NCI-H748 (cell line): ENCODE data around the gene HEATR9.

ENCODE experiments used
- DNase-seq: peaks from one replicate; lab custom pipeline; 2025; ENCODE audit not compliant: unreplicated experiment; lab: John Stamatoyannopoulos, UW

Gene HEATR9

GRCh38 chr17:35894206-35894605 is 25.5 kb upstream of the HEATR9 start:
- DNase-seq, result no peak

- no peak for DNase-seq
Observed at GRCh38 chr17:35893751-35894150, 25.1 kb upstream of the HEATR9 start.

- DNase-seq, result no peak
Observed at GRCh38 chr17:35892091-35893035, 23.7 kb upstream of the HEATR9 start.

GRCh38 chr17:35891269-35891668 is 22.6 kb upstream of the HEATR9 start:
- DNase-seq, result no peak

DNA sequence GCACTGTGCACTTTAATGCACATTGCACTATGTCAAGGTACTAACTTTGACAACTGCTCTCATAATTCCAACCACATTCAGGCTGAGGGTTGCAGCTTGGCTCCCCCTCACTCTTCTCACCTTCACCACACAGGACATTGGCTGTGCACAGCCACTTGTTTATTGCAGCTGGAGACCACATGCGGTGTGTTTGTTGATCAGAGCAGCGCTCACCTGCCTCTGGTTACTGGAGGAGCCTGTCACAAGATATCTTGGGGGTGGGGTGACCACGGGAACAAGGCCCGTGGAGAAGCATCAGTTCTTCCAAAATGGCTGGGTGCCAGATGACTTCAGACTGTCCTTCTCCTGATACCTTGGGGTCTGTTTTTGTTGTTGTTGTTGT is 22.1 kb upstream of the HEATR9 start:
- peak; percentile 64 for DNase-seq

DNA sequence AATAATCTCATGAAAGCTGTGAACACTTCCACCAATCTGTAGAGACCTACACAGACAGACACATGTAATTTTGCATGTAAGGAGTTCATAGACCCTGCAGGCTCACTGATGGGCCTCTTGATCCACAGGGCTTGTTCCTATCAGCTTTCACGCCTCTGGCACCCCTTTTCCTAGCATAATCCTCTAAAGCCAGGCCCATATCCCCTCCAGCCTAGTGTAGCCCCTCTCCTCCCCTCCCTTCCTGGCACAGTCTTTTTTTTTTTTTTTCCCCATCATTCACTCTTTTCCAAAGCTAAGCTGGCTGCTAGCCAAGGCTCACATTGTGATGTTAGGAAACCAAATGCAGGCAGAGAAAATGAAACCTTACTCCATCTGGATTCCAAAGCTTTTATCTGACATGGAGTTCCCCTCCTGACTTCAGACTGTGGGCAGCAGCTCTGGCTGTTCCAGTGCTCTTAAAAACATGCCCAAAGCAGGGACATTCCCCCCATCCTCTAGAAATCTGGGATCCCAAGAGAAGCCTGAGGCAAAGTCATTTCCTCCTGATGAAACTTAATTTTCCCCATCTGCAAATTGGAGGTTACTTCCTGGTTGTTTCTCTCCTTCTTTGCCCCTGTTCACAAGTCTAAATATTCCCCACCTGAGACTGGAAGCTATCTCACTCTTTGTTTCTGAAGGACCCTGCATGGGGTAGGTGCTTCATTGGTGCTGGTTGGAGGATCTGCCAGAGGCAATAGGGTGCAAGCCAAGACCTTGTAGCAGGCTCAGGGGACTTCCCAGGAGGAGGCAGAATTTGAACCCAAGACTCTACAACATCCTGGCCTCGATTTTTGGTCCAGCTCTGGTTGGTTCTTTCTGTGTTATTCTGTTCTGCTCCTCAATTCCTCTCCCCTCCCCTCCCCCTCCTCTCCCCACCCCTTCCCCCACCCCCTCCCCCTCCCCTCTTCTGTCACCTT is 21.4 kb upstream of the HEATR9 start:
- peak; percentile 28 for DNase-seq

- no peak for DNase-seq
Observed at GRCh38 chr17:35889241-35889640, 20.6 kb upstream of the HEATR9 start.

GRCh38 chr17:35879773-35880654 is 11.3 kb upstream of the HEATR9 start, which contains the start of gene CCL5:
CCL5 (minus strand) TSS chr17:35880360.
- DNase-seq, result no peak

DNA sequence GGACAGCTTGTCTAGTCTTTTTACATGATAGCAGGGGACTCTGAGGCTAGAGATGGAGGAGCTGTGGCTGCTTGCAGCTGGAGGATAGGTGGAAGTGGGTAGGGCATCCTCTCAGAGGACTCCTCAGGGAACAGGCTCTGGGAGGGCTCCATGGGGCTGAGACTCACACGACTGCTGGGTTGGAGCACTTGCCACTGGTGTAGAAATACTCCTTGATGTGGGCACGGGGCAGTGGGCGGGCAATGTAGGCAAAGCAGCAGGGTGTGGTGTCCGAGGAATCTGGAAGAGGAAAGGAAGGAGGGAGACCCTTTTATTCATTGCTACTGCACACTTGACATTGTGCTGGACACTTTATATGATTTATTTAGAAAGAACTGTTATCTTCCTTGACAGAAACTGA is 9.7 kb upstream of the HEATR9 start:
- DNase-seq, result no peak

DNA sequence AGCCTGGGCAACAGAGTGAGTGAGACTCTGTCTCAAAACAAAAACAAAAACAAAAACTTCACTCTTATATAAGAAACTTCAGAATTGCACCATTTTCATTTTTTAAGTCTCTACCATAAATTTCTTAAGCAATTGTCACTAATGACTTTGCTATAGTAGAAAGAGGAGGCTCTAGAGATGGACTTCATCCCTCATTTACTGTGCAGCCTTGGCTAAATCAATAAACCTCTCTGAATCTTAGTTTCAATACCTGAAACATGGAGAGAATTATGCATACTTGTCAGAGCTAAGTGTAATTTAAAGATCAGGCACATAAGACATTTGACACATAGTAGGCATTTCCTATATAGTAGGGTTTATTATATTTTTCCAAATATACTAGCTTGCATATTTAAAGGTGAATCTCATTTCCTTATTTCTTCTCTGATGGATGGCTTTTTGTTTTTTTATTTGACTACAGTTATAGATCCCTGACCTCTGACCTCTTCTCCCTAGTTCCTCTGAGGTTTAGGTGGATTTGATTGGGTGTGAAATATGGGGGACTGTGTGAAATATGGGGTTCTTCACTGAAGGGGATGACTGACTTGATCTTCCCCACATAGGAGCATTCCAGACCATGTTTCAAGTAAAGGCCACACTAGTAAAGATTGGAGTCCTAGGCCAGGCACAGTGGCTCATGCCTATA is 8.8 kb upstream of the HEATR9 start:
- no peak for DNase-seq

DNA sequence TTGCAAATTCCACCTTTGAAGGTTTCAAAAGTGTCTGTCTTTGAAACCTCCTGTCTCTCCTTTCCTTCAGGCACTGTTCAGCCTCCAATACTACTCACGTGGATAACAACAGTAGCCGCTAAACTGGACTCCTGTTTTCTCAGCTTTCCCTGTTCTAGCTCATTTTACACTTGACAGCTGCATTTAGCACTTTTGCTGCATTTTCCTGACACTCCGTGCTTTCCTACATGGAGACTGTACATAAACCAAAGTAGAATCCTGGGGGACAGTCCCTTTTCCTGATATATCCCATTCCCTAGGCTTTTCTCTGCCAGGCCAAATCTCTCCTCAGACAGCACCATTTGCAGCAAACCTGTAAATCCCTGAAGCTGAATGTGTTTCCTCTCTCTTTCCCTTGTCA is 7.8 kb upstream of the HEATR9 start:
- no peak for DNase-seq

GRCh38 chr17:35875800-35876139 is 7.1 kb upstream of the HEATR9 start:
- no peak for DNase-seq

DNA sequence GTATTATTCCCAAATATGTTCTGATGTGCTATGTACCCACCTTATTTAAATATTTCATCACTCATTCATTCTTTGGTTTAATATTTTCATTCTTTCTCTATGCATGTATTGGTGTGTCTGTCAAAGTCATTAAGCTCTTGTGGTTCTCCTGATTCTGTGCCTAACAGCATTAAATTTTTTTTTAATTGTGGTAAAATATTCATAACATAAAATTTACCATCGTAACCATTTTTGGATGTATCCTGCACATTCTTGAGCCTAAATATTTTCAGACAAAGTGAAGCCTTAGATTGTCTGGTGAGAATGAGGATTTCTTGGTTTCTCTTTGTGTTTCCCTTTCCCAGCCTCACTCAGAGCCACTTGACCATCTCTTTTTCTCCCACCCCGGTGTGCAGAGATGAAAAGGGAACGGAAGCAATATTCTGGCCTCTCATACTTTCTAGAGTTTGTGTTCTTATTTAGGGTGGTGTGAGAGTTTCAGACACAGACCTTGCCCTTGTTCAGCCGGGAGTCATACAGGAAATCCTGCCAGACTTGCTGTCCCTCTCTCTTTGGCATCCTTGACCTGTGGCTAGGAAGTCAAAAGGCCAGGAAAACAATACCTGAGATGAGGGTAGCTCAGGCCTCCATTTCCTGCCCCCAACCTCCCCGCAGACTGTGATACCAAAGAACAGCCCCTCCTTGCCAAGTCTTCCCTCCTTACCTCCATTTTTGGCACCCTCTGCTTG is 6.5 kb upstream of the HEATR9 start:
- DNase-seq, result no peak

DNA sequence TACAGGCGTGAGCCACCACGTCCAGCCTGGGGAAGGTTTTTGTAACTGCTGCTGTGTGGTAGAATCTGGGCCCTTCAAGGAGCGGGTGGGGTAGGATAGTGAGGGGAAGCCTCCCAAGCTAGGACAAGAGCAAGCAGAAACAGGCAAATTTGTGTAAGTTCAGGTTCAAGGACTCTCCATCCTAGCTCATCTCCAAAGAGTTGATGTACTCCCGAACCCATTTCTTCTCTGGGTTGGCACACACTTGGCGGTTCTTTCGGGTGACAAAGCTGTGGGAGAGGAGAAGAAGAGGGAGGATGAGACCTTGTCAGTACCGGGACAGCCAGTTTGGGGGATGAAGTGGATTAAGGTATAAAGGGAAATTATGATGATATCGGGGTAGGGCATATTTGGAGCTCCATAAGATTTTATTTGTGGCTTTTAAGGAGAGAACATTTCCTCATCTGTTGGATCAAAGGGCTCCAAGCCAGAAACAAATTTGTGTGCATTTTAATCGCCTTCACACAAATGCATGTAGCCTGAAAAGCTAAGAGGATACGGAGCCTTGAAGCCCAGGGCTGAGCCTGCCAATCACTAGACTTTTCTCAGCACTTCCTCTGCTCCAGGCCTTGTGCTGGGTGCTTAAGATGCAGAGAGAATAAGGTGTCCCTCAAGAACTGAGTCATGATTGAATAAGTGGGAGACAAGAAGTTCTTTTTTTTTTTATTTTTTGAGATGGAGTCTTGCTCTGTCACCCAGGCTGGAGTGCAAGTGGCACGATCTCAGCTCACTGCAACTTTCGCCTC is 3.7 kb upstream of the HEATR9 start:
- no peak for DNase-seq

DNA sequence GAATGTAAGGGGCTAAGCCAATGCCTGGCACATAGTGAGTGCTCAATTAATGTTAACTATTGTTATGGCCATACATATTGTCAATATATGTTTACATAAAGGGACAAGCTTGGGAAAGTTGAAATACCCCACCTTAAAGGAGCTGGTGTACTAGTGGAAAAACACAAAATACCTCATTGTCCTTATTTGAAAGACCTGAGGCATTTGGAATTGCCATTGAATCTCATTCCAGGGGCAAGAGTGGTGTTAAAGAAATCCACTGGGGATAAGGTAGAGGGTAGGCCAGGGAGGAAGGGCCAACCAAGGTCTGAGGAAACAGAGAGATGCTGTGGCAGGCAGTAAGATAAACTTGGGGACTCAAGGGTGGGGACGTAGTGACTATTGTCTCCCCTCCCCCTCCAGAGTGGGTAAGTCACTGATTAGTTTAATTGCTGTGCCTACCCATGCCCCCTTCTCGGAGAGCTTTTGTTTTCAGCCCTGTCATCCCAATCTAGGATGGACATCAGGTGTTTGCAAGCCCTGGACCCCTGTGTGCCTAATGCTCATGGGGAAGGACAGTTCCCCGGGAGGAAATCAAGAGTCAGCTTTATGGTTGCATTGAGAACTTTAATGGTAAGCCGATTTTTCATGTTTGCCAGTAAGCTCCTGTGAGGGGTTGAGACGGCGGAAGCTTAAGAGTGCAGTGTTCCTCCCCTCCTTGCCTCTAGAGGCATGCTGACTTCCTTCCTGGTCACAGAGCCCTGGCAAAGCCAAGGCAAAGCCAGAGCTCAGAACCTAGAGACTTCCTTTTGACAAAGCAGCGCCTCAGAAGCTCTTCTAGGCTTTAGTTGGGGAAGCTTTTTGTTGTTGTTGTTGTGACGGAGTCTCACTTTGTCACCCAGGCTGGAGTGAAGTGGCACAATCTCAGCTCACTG is 2.5 kb upstream of the HEATR9 start:
- DNase-seq, result no peak

DNA sequence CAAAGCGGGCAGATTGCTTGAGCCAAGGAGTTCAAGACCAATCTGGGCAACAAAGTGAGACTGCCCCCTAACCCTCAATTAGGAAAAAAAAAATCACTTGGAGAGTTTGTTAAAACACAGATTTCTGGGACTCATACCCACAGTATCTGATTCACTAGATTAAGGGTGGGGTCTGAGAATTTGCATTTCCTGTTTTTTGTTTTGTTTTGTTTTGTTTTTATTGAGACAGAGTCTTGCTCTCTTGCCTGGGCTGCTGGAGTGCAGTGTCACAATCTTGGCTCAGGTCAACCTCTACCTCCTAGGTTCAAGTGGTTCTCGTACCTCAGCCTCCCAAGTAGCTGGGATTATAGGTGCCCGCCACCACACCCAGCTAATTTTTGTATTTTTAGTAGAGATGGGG is 1.1 kb downstream of the HEATR9 start:
- DNase-seq, result no peak

DNA sequence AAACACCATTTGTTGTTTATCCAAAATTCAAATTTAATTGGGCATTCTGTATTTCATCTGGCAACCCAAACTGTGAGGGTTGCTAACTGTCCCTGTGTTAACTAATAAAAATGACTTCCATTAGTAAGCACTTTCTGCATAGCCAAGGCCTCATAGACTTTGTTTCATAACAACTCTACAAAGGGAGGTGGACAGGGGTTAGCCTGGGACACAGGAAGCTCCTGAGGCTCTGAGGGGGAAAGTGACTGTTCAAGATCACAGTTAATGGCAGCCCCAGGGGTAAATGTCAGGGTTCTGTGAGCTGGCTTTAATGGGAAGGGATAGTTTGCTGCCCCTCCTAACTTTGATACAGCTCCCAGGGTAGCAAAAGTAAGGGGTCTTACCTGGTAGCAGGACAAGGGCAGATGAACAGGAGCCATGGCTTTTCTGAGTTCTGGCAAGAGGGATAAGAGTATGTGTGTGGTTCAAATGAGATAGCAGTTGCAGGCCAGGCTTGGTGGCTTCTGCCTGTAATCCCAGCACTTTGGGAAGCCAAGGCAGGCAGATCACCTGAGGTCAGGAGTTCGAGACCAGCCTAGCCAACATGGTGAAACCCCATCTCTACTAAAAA is 2.2 kb downstream of the HEATR9 start:
- no peak for DNase-seq
